DND-41 (cell line): ENCODE measurements around the gene SORBS1.

Experiments used
- EZH2 ChIP-seq: IDR thresholded peaks from 3 replicates; pipeline ENCODE4 v1.6.1; 2012; ENCODE audit warnings: borderline replicate concordance, low read depth, mild to moderate bottlenecking, moderate library complexity, low read length, inconsistent platforms; ENCODE audit not compliant: severe bottlenecking
- TF ChIP-seq, protein P1 (sequence below): IDR thresholded peaks from 2 replicates; pipeline ENCODE4 v1.5.1; 2012; ENCODE audit warnings: borderline replicate concordance, low read length, moderate library complexity, mild to moderate bottlenecking; ENCODE audit not compliant: poor library complexity, severe bottlenecking; ENCODE audit errors: extremely low read depth

GRCh38 chr10:95350219-95350829 lies 210.8 kb downstream of the SORBS1 start:
- TF ChIP-seq, protein P1, sequence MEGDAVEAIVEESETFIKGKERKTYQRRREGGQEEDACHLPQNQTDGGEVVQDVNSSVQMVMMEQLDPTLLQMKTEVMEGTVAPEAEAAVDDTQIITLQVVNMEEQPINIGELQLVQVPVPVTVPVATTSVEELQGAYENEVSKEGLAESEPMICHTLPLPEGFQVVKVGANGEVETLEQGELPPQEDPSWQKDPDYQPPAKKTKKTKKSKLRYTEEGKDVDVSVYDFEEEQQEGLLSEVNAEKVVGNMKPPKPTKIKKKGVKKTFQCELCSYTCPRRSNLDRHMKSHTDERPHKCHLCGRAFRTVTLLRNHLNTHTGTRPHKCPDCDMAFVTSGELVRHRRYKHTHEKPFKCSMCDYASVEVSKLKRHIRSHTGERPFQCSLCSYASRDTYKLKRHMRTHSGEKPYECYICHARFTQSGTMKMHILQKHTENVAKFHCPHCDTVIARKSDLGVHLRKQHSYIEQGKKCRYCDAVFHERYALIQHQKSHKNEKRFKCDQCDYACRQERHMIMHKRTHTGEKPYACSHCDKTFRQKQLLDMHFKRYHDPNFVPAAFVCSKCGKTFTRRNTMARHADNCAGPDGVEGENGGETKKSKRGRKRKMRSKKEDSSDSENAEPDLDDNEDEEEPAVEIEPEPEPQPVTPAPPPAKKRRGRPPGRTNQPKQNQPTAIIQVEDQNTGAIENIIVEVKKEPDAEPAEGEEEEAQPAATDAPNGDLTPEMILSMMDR: no peak
- TF ChIP-seq EZH2: no peak
